HK-2 (cell line): ENCODE results near the gene AARSD1.
"Not testable (repeated sequence)": the region's sequence is repeated elsewhere in the genome, so short reads cannot be mapped to it uniquely, and the experiment has no call there.

Source experiments
- DNase-seq: peaks from one replicate; pipeline ENCODE4 v3.0.0-alpha.2; 2018; ENCODE audit not compliant: unreplicated experiment

The AARSD1 gene

DNA sequence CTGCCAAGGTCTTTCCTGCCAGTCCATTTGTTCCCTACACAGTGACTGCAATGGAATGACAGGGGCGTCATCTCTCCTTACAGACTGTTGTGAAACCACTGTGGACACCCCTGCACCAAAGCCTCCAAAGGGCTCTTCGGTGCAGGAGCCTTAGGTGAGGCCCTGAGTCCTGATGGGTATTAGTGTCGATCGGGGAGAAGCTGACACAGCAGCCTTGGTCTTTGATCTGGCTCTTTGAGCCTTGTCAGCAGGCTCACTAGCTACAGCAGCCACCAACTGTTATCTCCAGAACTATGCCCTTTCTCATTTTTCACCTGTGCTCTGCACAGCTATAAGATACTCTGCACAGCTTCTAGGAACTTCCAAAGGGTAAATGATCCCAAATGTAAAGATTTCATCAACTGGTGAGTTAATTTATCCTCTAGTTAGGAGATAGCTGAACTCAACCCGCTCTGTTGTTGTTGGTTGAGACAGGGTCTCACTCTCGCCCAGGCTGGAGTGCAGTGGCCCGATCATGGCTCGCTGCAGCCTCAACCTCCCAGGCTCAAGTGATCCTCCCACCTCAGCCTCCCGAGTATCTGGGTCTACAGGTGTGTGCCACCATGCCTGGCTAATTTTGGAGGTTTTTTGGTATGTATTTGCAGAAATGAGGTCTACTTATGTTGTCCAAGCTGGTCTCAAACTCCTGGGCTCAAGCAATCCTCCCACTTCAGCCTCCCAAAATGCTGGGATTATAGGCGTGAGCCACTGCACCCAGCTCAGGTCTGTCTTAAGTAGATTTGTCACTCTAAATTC lies 44.0 kb downstream of the AARSD1 start:
- no peak for DNase-seq

GRCh38 chr17:42919522-42920077 lies 44.7 kb downstream of the AARSD1 start:
- DNase-seq = not testable (repeated sequence)

DNA sequence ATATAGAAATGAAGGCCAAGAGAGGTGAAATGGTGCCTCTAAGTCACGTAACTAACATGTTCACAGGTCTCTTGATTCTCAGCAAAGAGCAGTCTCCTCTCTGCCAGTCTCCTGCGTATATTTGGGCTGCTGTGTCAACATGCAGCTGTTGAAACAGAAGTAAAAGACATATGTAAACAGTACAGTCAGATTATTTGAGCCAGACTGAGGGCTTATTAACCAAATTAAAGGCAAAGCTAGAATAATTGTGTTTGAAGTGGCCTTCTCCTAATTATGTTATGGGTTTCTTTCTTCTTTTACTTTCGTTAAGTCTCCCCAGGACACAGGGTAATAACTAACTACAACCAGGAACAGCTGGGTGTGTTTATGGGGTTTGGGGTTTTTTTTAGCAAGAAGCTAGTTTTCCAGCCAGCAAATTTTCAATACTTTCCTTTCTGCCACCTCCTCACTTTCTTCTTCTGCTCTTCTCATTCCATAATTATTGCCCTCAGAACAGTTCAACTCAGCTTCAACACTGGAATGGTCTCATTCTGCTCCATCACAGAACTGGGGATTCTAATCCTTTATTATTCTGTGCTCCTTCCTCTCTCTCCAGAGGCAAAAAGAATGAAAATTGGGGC lies 45.2 kb downstream of the AARSD1 start:
- DNase-seq = no peak

DNA sequence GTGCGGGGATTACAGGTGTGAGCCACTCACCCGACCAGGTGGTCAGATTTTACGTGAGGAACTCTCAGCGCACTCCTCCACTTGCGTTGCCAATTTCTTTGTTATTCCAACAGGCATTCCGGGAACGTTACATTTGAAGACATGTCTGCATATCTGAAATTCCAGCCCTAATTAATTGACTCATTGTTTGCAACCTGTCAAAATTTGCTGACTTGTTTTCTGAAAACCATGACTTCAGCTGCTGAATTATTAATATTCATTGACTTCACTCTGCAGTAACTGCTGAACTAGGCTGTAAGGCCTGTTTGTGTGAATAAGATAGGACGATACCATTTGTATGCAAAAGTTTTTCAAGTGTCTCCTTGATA lies 47.0 kb downstream of the AARSD1 start:
- no peak for DNase-seq

- not testable (repeated sequence) for DNase-seq
These were observed 47.6 kb downstream of the AARSD1 start for GRCh38 chr17:42916388-42917235.

DNA sequence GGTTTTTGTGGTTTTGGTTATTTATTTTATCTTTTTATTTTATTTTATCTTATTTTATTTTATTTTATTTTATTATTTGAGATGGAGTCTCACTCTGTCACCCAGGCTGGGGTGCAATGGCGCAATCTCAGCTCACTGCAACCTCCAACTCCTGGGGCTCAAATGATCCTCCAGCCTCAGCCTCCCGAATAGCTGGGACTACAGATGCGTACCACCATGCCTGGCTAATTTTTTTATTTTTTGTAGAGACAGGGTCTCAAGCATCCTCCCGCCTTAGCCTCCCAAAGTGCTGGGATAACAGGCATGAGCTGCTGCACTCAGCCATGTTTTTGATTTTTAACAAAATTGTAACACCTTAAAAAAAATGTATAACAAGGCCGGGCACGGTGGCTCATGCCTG lies 49.0 kb downstream of the AARSD1 start:
- DNase-seq = not testable (repeated sequence)

GRCh38 chr17:42913981-42914617 lies 50.2 kb downstream of the AARSD1 start:
- DNase-seq = no peak

DNA sequence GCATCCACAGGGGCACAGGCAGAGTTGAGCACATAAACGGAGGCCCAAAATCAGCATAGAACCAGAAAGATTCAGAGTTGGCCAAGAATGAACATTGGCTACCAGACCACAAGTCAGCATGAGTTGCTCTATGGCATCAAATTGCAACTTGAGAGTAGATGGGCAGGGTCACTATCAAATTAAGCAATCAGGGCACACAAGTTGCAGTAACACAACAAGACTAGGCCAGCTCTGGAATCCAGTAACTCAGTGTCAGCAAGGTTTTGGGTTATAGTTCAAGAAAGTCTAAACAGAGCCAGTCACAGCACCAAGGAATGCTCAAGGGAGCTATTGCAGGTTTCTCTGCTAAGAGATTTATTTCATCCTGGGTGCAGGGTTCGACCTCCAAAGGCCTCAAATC lies 50.7 kb downstream of the AARSD1 start:
- no peak for DNase-seq

DNA sequence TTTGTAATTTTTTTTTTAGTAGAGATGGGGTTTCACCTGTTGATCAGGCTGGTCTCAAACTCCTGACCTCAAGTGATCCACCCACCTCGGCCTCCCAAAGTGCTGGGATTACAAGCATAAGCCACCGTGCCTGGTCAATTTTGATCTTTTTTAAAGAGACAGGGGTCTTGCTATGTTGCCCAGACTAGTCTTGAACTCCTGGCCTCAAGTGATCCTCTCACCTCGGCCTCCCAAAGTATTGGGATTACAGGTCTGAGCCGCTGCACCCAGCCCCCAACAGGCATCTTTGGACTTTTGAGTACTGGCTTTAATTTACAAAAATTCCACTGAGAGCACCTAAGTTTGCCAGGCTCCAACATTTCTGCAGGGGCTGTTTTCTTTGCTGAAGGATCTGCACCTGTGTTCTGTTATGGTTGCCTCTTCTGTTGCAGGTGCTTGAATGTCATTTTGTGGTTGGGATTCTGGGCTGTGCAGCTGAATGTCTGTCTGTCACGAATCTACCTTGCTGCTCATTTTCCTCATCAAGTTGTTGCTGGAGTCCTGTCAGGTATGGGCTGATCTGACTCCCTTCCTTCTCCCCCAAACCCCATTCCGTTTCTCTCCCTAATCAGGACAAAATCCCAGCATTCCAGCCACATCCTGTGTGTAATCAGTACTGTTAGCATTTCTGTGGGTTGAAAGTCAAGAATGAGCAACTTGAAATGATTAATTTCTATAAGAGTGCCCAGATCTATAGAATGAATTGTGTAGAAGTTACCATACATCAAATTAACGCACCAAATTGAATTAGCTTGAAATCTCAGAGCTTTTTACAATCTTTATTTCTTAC lies 55.2 kb downstream of the AARSD1 start:
- DNase-seq = no peak

DNA sequence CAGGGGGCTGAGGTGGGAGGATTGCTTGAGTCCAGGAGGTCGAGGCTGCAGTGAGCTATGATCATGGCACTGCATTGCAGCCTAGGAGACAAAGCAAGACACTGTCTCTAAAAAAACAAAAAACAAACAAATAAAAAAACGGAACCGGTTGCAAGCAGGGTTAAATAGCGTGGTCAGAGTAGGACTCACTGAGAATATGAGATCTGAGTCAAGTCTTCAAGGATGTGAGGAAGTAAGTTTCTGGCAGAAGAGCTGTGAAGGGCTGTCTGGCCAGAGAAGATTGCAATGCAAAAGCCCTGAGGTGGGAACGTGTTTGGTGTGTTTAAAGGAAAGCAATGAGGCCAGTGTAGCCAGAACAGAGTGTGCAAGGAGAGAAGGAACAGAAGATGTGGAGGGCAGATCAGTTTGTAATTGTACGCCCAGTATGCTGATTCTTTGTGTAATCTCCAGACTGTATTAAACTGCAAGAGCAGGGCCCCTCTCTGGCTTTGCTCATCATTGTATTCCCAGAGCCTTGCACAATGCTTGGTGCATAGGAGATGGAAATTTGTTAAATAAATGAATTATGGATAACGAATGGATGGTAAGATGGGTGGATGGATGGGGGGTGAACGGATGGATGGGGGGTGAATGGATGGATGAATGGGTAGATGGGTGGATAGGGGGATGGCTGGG lies 57.3 kb downstream of the AARSD1 start:
- DNase-seq = no peak

DNA sequence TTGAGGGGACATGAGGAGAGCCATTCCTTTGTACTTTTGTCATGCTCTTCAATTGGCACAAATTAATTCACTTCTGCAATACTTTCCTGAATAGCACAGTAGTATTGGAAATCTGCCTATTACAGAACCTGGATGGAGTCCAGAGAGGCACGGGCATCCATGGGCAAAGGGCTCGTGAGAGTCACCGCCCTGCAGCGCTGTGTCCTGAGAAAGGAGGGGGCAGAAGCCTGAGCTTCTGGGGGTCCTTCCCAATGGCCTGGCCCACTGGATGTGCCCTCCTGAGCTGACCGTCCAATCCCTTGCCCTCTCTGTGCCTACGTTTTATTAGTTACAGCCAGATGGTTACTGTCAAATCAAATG lies 60.2 kb downstream of the AARSD1 start:
- DNase-seq = no peak

DNA sequence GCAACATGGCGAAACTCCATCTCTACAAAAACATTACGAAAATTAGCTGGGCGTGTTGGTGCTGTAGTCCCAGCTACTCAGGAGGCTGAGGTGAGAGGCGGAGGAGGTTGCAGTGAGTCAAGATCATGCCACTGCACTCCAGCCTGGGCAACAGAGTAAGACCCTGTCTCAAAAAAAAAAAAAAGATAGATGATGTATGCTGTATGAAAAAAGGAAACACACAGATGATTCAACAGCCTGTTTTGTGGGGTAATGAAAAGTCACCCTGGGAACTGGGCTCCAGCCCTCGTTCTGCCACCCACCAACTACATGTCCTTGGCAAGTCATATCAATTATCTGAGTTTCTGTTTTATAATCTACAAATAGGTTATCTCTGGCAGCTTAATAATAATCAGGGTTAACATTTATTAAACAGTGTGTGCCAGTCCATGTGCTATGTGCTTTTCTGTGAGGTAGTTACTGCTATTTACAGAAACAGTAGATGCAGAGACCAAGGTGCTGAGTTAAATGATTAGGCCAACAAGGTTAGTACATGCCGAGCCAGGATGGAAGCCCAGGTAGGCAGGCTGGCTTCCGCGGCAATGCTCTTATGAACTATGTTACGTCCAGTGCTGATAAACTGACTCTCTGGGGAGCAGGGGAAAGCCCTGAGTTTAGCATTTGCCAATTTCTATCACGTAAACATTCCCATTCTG lies 62.6 kb downstream of the AARSD1 start:
- no peak for DNase-seq
